ENCODE measurements around the gene CAMKK1. TPM values are rescaled to one million over a fixed set of nuclear protein-coding genes. Genes with fewer than 3 reads are reported as not detected.

Gene CAMKK1
- polyA plus RNA-seq, 1 experiment: 2.8 TPM

- POLR2A ChIA-PET: no interaction called here
- DNase-seq (ENCODE audit: low read depth, low spot score): no peak
- Histone ChIP-seq H3K27ac (ENCODE audit: low read depth, low read length) (no peak overlapping the region), H3K9me3 (ENCODE audit: control insufficient read depth, insufficient read depth, low read length) (no peaks in the 10 kb centered on the region), H3K4me3 (ENCODE audit: low read depth, low read length) (no peak overlapping the region), H3K27me3 (ENCODE audit: control insufficient read depth, insufficient read depth, low read length) (no peaks in the 10 kb centered on the region)
- CTCF ChIA-PET: interaction anchor here (1.0 to 3.2 kb wide), 3 partner anchors 15 to 35 kb away, joined by 3 to 13 read pairs (median 13); partner anchors contain the start of gene NCBP3
- TF ChIP-seq CTCF (IDR thresholded peaks at IDR 0.05; ENCODE audit: low read depth, low read length): no peak
Observed at GRCh38 chr17:3879186-3879585, 13.7 kb downstream of the CAMKK1 start.

- H3K27me3 ChIP-seq (ENCODE audit: control insufficient read depth, insufficient read depth, low read length): no peaks in the 10 kb centered on the region
- no peak overlapping the region for H3K27ac ChIP-seq (ENCODE audit: low read depth, low read length)
- ChIA-PET POLR2A (no interaction called here), CTCF (no interaction called here)
- no peak overlapping the region for H3K4me3 ChIP-seq (ENCODE audit: low read depth, low read length)
- H3K9me3 ChIP-seq (ENCODE audit: control insufficient read depth, insufficient read depth, low read length): peaks cover 3% of the 10 kb centered on the region; the same call in 1 of the 2 replicates
- DNase-seq (ENCODE audit: low read depth, low spot score): no peak
- no peak for TF ChIP-seq CTCF (IDR thresholded peaks at IDR 0.05; ENCODE audit: low read depth, low read length)
Observed at GRCh38 chr17:3877220-3877619, 15.6 kb downstream of the CAMKK1 start.

GRCh38 chr17:3875317-3875716, 17.5 kb downstream of the CAMKK1 start:
- Histone ChIP-seq H3K9me3 (ENCODE audit: control insufficient read depth, insufficient read depth, low read length) (peaks cover 3% of the 10 kb centered on the region; the same call in 1 of the 2 replicates), H3K27ac (ENCODE audit: low read depth, low read length) (no peak overlapping the region), H3K4me3 (ENCODE audit: low read depth, low read length) (no peak overlapping the region), H3K27me3 (ENCODE audit: control insufficient read depth, insufficient read depth, low read length) (no peaks in the 10 kb centered on the region)
- no peak for TF ChIP-seq CTCF (IDR thresholded peaks at IDR 0.05; ENCODE audit: low read depth, low read length)
- no peak for DNase-seq (ENCODE audit: low read depth, low spot score)
- ChIA-PET POLR2A (no interaction called here), CTCF (no interaction called here)

- POLR2A ChIA-PET: no interaction called here
- H3K27ac ChIP-seq (ENCODE audit: low read depth, low read length): no peak overlapping the region
- H3K4me3 ChIP-seq (ENCODE audit: low read depth, low read length): no peak overlapping the region
- H3K27me3 ChIP-seq (ENCODE audit: control insufficient read depth, insufficient read depth, low read length): no peaks in the 10 kb centered on the region
- peaks cover 3% of the 10 kb centered on the region; the same call in 1 of the 2 replicates for H3K9me3 ChIP-seq (ENCODE audit: control insufficient read depth, insufficient read depth, low read length)
- no peak for DNase-seq (ENCODE audit: low read depth, low spot score)
- CTCF ChIA-PET: no interaction called here
- no peak for TF ChIP-seq CTCF (IDR thresholded peaks at IDR 0.05; ENCODE audit: low read depth, low read length)
Observed at GRCh38 chr17:3873862-3874261, 19.0 kb downstream of the CAMKK1 start.

GRCh38 chr17:3870871-3871306, 22.0 kb downstream of the CAMKK1 start:
- no peaks in the 10 kb centered on the region for H3K27me3 ChIP-seq (ENCODE audit: control insufficient read depth, insufficient read depth, low read length)
- ChIA-PET CTCF (no interaction called here), POLR2A (no interaction called here)
- peaks cover 3% of the 10 kb centered on the region; the same call in 1 of the 2 replicates for H3K9me3 ChIP-seq (ENCODE audit: control insufficient read depth, insufficient read depth, low read length)
- H3K4me3 ChIP-seq (ENCODE audit: low read depth, low read length): no peak overlapping the region
- TF ChIP-seq CTCF (IDR thresholded peaks at IDR 0.05; ENCODE audit: low read depth, low read length): no peak
- no peak for DNase-seq (ENCODE audit: low read depth, low spot score)
- no peak overlapping the region for H3K27ac ChIP-seq (ENCODE audit: low read depth, low read length)

All from AG04450 (cell line).